HG02938 (cell line): ENCODE measurements around the gene NTN4.
"Not testable (repeated sequence)": the region's sequence is repeated elsewhere in the genome, so short reads cannot be mapped to it uniquely, and the experiment has no call there.

Source experiments
- ATAC-seq: cut with Tn5 transposase; IDR thresholded peaks from one replicate; pipeline ENCODE4 v1.9.1; 2021; ENCODE audit warnings: mild to moderate bottlenecking, moderate library complexity; ENCODE audit not compliant: unreplicated experiment

Gene NTN4

GRCh38 chr12:95756362-95756761, 34.2 kb downstream of the NTN4 start:
- no peak for ATAC-seq

- no peak for ATAC-seq
Measured at GRCh38 chr12:95755261-95755865, 35.2 kb downstream of the NTN4 start.

GRCh38 chr12:95746062-95746461, 44.5 kb downstream of the NTN4 start:
- ATAC-seq = not testable (repeated sequence)

GRCh38 chr12:95742586-95742985, 48.0 kb downstream of the NTN4 start:
- no peak for ATAC-seq

GRCh38 chr12:95741635-95742034, 48.9 kb downstream of the NTN4 start:
- no peak for ATAC-seq

GRCh38 chr12:95740751-95741150, 49.8 kb downstream of the NTN4 start:
- ATAC-seq = no peak

- no peak for ATAC-seq
Measured at GRCh38 chr12:95739561-95740313, 50.8 kb downstream of the NTN4 start.

- no peak for ATAC-seq
Measured at GRCh38 chr12:95738024-95738611, 52.4 kb downstream of the NTN4 start.

GRCh38 chr12:95736631-95737030, 53.9 kb downstream of the NTN4 start:
- ATAC-seq = no peak

GRCh38 chr12:95735728-95736127, 54.8 kb downstream of the NTN4 start:
- ATAC-seq = not testable (repeated sequence)

GRCh38 chr12:95733141-95733825, 57.3 kb downstream of the NTN4 start:
- ATAC-seq = no peak

- ATAC-seq = peak; percentile 92
Measured at GRCh38 chr12:95731519-95731958, 59.0 kb downstream of the NTN4 start.

GRCh38 chr12:95730457-95730856, 60.1 kb downstream of the NTN4 start:
- ATAC-seq = no peak

- no peak for ATAC-seq
Measured at GRCh38 chr12:95726903-95727302, 63.7 kb downstream of the NTN4 start.

- no peak for ATAC-seq
Measured at GRCh38 chr12:95724767-95725166, 65.8 kb downstream of the NTN4 start.

GRCh38 chr12:95723693-95724384, 66.7 kb downstream of the NTN4 start:
- ATAC-seq = no peak

GRCh38 chr12:95721320-95721719, 69.2 kb downstream of the NTN4 start:
- ATAC-seq = no peak

GRCh38 chr12:95720146-95720545, 70.4 kb downstream of the NTN4 start:
- ATAC-seq = no peak

GRCh38 chr12:95718772-95719171, 71.8 kb downstream of the NTN4 start:
- ATAC-seq = no peak

GRCh38 chr12:95718006-95718431, 72.5 kb downstream of the NTN4 start:
- no peak for ATAC-seq
